OCI-LY7 (cell line): ENCODE measurements around the gene TBC1D17.

Experiments
- CTCF ChIP-seq: fragments of 200-600 bp; sonication (generic); conservative IDR thresholded peaks from 2 replicates; pipeline ENCODE4 v1.5.1; 2014; ENCODE audit warnings: mild to moderate bottlenecking, antibody characterized with exemption, low read length, moderate library complexity, mixed read lengths
- EZH2phosphoT487 ChIP-seq: fragments of 200-600 bp; sonication (generic); IDR thresholded peaks from 2 replicates; pipeline ENCODE4 v1.6.1; 2018; ENCODE audit warnings: low read depth, borderline replicate concordance, mild to moderate bottlenecking, mixed run types, antibody characterized with exemption, low read length, moderate library complexity, mixed read lengths

DNA sequence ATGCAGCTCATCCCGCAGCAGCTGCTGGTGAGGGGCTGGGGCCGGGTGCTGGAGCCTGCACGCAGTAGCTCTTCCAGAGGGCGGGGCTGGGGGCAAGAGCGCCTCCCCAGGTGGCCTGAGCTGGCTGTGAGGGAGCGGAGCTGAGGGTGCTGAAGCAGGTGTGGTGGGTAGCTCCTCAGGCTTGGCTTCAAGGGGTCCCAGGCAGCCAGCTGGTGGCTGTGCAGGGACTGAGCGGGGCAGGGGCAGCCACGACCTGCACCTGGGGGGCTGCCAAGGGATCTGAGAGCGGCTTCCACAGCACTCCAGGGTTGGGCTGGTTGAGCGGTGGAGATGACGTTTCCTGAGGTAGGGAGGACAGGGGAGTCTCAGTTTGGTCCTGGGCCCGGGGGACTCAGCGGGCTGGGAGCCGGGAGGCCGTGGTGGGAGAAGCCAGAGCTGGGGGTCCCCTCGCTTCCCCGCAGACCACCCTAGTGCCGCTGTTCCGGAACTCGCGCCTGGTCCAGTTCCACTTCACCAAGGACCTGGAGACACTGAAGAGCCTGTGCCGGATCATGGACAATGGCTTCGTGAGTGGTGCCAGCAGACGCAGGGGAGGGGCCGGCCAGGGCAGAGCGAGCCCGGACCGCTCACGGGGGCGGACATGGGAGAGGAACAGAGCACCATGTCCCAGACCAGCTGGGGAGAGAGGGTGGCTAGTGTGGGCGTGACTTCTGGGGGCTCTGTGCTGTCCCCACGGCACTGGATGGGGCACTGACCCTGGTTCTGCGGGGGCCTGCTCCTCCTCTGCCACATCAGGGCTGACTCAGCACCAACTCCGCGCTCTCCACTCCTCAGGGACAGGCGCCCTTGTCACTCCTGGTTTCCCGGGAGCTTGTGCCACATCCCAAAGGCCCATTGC, 19.2 kb upstream of the TBC1D17 start:
- TF ChIP-seq CTCF (0 out of 2 replicates have a peak, but pooled peaks have one; percentile 22), EZH2phosphoT487 (no peak)
